ENCODE results near the gene ITGB2. TPM values are rescaled to one million over a fixed set of nuclear protein-coding genes. Genes with fewer than 3 reads are reported as not detected.

Gene ITGB2
- total RNA-seq, 1 experiment from 2014 or later = 1.5 TPM

DNA sequence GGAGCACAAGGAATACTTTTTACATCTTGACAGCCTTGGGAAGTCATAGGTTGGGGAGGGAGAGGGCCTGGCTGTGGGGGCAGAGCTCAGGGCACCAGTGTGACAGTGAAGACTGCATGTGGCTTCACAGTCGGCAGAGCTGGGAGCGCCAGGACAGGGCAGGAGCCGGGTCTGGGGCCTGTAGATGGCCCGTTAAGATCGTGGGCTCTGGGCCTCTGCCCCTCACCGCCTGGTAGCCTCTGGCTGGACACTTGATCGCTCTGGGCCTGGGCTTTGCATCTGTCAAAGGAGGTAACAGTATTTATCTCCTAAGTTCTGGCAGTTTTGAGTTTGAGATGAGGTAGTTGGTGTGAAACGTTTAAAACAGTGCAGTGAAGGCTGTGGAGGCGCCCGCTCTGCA is 23.9 kb upstream of the ITGB2 start:
- ChIA-PET CTCF (no interaction called here), POLR2A (no interaction called here)
- TF ChIP-seq NFE2L1 (CRISPR knock-in tag; IDR thresholded peaks at IDR 0.05) (no peak), ATF1 (CRISPR knock-in tag; IDR thresholded peaks at IDR 0.05) (no peak), SOX15 (CRISPR knock-in tag; IDR thresholded peaks at IDR 0.05) (no peak), JAZF1 (CRISPR knock-in tag; IDR thresholded peaks at IDR 0.05) (no peak), KAT7 (CRISPR knock-in tag; IDR thresholded peaks at IDR 0.05; ENCODE audit: borderline replicate concordance) (no peak), ZBTB43 (CRISPR knock-in tag; IDR thresholded peaks at IDR 0.05) (no peak), ZNF121 (CRISPR knock-in tag; IDR thresholded peaks at IDR 0.05) (no peak), ZNF671 (CRISPR knock-in tag; IDR thresholded peaks at IDR 0.05) (no peak), IRF1 (CRISPR knock-in tag; IDR thresholded peaks at IDR 0.05) (no peak), RORB (CRISPR knock-in tag; IDR thresholded peaks at IDR 0.05) (no peak)
- TF ChIP-seq, protein P1, sequence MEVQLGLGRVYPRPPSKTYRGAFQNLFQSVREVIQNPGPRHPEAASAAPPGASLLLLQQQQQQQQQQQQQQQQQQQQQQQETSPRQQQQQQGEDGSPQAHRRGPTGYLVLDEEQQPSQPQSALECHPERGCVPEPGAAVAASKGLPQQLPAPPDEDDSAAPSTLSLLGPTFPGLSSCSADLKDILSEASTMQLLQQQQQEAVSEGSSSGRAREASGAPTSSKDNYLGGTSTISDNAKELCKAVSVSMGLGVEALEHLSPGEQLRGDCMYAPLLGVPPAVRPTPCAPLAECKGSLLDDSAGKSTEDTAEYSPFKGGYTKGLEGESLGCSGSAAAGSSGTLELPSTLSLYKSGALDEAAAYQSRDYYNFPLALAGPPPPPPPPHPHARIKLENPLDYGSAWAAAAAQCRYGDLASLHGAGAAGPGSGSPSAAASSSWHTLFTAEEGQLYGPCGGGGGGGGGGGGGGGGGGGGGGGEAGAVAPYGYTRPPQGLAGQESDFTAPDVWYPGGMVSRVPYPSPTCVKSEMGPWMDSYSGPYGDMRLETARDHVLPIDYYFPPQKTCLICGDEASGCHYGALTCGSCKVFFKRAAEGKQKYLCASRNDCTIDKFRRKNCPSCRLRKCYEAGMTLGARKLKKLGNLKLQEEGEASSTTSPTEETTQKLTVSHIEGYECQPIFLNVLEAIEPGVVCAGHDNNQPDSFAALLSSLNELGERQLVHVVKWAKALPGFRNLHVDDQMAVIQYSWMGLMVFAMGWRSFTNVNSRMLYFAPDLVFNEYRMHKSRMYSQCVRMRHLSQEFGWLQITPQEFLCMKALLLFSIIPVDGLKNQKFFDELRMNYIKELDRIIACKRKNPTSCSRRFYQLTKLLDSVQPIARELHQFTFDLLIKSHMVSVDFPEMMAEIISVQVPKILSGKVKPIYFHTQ (CRISPR knock-in tag; IDR thresholded peaks at IDR 0.05) = no peak
- TF ChIP-seq, protein P2, sequence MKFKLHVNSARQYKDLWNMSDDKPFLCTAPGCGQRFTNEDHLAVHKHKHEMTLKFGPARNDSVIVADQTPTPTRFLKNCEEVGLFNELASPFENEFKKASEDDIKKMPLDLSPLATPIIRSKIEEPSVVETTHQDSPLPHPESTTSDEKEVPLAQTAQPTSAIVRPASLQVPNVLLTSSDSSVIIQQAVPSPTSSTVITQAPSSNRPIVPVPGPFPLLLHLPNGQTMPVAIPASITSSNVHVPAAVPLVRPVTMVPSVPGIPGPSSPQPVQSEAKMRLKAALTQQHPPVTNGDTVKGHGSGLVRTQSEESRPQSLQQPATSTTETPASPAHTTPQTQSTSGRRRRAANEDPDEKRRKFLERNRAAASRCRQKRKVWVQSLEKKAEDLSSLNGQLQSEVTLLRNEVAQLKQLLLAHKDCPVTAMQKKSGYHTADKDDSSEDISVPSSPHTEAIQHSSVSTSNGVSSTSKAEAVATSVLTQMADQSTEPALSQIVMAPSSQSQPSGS (CRISPR knock-in tag; IDR thresholded peaks at IDR 0.05; ENCODE audit: borderline replicate concordance, low read depth) = no peak
- TF ChIP-seq, protein P3, sequence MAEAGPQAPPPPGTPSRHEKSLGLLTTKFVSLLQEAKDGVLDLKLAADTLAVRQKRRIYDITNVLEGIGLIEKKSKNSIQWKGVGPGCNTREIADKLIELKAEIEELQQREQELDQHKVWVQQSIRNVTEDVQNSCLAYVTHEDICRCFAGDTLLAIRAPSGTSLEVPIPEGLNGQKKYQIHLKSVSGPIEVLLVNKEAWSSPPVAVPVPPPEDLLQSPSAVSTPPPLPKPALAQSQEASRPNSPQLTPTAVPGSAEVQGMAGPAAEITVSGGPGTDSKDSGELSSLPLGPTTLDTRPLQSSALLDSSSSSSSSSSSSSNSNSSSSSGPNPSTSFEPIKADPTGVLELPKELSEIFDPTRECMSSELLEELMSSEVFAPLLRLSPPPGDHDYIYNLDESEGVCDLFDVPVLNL (CRISPR knock-in tag; IDR thresholded peaks at IDR 0.05; ENCODE audit: borderline replicate concordance, low read depth) = no peak
- peaks cover 29% of the 10 kb centered on the region for H3K36me3 Mint-ChIP-seq
- H3K9me3 Mint-ChIP-seq = no peaks in the 10 kb centered on the region
- H3K27me3 Mint-ChIP-seq (ENCODE audit: low read depth) = no peaks in the 10 kb centered on the region
- H3K4me3 Mint-ChIP-seq = no peak overlapping the region
- no peak for DNase-seq (ENCODE audit: low spot score)
- peaks cover 19% of the 10 kb centered on the region for H3K4me1 Mint-ChIP-seq
- H3K27ac Mint-ChIP-seq = no peak overlapping the region
- ATAC-seq = no peak

- no peak for DNase-seq (ENCODE audit: low spot score)
- no peaks in the 10 kb centered on the region for H3K9me3 Mint-ChIP-seq
- ChIA-PET CTCF (interaction anchor here (1.3 kb wide), 1 partner anchor 151 kb away, joined by 3 read pairs; no protein-coding TSS in a partner anchor), POLR2A (no interaction called here)
- H3K4me1 Mint-ChIP-seq = peaks cover 21% of the 10 kb centered on the region
- H3K27ac Mint-ChIP-seq = no peak overlapping the region
- no peak overlapping the region for H3K4me3 Mint-ChIP-seq
- no peaks in the 10 kb centered on the region for H3K27me3 Mint-ChIP-seq (ENCODE audit: low read depth)
- no peak for ATAC-seq
- peaks cover 29% of the 10 kb centered on the region for H3K36me3 Mint-ChIP-seq
- TF ChIP-seq NFYB (CRISPR knock-in tag; conservative IDR thresholded peaks at IDR 0.05; ENCODE audit: low read depth) (no peak), RORB (CRISPR knock-in tag; IDR thresholded peaks at IDR 0.05) (no peak), ZNF671 (CRISPR knock-in tag; IDR thresholded peaks at IDR 0.05) (no peak), USF2 (CRISPR knock-in tag; IDR thresholded peaks at IDR 0.05) (no peak), ZNF219 (CRISPR knock-in tag; IDR thresholded peaks at IDR 0.05; ENCODE audit: borderline replicate concordance) (no peak), GRHL2 (CRISPR knock-in tag; IDR thresholded peaks at IDR 0.05; ENCODE audit: insufficient replicate concordance, severe bottlenecking) (no peak), IRF2 (CRISPR knock-in tag; IDR thresholded peaks at IDR 0.05; ENCODE audit: borderline replicate concordance, low read depth) (no peak), JUN (CRISPR knock-in tag; IDR thresholded peaks at IDR 0.05) (no peak)
- TF ChIP-seq, protein P4, sequence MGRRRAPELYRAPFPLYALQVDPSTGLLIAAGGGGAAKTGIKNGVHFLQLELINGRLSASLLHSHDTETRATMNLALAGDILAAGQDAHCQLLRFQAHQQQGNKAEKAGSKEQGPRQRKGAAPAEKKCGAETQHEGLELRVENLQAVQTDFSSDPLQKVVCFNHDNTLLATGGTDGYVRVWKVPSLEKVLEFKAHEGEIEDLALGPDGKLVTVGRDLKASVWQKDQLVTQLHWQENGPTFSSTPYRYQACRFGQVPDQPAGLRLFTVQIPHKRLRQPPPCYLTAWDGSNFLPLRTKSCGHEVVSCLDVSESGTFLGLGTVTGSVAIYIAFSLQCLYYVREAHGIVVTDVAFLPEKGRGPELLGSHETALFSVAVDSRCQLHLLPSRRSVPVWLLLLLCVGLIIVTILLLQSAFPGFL (CRISPR knock-in tag; IDR thresholded peaks at IDR 0.05; ENCODE audit: borderline replicate concordance) = no peak
- TF ChIP-seq, protein P5, sequence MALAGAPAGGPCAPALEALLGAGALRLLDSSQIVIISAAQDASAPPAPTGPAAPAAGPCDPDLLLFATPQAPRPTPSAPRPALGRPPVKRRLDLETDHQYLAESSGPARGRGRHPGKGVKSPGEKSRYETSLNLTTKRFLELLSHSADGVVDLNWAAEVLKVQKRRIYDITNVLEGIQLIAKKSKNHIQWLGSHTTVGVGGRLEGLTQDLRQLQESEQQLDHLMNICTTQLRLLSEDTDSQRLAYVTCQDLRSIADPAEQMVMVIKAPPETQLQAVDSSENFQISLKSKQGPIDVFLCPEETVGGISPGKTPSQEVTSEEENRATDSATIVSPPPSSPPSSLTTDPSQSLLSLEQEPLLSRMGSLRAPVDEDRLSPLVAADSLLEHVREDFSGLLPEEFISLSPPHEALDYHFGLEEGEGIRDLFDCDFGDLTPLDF (CRISPR knock-in tag; IDR thresholded peaks at IDR 0.05) = no peak
Measured at GRCh38 chr21:44943686-44944550, 23.2 kb upstream of the ITGB2 start.
